Measurements from ENCODE around the gene EXOC6.

- TF ChIP-seq EZH2 (IDR thresholded peaks at IDR 0.05) (no peak), POLR2AphosphoS5 (IDR thresholded peaks at IDR 0.05; ENCODE audit: borderline replicate concordance, low read depth, low read length) (no peak)
Observed at GRCh38 chr10:92894081-92894655, 45.8 kb downstream of the EXOC6 start.

Measured in SK-N-MC (cell line).